GM18868 (cell line): Measurements from ENCODE around the gene LAMA3.

ENCODE experiments used
- ATAC-seq: cut with Tn5 transposase; IDR thresholded peaks from one replicate; pipeline ENCODE4 v1.9.1; 2021; ENCODE audit warnings: mild to moderate bottlenecking, moderate library complexity; ENCODE audit not compliant: unreplicated experiment

Gene LAMA3

DNA sequence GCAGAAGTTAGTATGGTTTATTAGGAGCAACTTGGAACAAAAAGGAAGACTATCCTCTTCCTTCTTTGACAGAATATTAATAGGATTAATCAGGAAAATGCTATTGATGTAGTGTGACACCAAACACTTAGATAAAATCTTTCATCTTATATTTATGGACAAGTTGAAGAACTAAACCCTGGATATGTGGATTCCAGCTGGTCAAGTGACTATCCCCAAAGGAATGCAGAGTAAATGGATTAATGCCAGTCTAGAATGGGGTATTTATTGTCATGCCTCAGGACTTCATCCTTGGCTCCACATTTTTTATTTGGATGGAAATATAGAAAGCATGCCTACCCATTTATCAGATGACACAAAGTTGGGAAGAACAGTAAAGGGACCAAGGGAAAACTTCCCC is 201.3 kb downstream of the LAMA3 start:
- ATAC-seq, result no peak

DNA sequence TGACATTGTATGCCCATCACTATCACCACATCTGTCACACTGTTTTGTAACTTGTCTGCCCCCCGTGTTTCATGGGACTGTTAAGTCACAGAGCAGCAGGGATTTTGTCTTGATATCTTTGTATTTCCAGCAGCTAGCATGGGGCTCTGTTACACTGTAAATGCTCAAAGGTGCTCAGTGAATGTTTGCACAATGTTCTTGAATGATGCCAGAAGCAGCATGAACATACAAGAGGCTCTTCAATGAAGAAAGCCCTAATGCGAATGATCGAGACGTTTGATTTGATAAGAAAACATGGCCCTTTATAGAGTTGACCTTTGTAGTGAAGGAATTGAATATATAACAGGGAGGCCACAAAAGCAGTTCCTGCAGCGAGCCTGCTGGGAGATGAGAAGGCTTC is 204.4 kb downstream of the LAMA3 start:
- ATAC-seq, result no peak

DNA sequence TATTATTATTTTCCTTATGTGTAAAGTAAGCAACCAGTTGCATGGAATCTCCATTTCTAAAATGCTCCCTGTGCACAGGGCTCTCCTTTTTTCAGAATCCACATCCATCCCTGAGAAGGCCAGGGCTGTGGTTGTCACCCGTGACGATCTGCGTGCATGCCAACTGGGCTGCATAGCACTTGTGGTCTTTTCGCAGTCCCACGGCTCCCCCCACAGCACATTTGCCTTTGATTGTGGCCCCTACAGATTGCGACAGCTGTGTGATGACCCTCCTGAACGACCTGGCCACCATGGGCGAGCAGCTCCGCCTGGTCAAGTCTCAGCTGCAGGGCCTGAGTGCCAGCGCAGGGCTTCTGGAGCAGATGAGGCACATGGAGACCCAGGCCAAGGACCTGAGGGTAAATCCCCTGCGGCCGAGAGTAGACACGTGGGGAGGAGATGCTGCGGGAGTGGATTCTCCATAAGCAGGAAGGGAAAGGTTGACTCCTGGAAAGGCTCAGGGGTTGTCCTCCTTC is 205.5 kb downstream of the LAMA3 start:
- no peak for ATAC-seq

DNA sequence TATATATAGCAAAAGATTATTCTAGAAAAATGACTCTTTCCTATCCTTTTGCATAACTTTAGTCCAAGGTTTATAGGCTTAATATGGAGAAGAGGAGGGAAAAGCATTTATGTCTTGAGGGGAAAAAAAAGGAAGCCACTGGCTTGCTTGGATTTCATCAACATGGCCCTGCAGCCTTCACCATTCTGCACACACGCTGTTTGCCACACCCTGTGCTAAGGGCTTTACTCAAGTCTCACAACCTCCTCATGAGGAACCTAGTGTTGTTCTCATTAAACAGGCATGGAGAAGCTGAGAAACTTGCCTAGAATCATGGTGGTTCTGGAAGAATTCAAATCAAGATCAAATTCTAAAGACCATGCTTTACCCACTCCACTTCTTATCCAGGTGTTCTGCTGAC is 208.0 kb downstream of the LAMA3 start:
- no peak for ATAC-seq

DNA sequence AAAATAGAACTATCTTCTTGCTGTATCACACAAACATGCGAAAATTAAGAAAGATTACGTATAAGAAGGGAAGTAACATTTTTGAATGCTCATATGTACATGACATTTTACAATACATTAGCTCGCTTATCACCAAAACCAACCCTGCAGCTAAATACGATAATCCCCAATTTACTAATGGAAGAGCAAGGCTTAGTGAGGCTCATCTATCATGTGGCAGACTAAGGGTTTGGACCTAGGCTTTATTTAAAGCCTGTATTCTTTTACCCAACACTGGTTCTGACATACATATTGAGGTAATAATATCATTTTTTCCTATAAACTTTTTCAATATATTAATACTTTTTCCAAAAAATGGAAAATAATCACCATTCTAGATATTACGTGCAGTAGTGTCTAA is 208.5 kb downstream of the LAMA3 start:
- no peak for ATAC-seq

DNA sequence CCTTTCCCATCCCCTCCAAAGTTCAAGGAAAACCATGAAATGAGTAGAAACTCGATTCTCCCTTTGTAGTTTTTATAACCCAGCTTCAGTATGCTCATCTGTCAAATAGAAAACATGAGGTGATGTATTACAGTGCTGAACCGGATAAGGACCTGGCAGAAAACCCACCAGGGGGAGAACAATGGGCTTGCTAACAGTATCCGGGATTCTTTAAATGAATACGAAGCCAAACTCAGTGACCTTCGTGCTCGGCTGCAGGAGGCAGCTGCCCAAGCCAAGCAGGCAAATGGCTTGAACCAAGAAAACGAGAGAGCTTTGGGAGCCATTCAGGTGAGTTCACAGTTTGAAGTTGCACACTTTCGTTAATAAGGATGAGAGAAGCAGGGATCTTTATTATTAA is 211.7 kb downstream of the LAMA3 start:
- ATAC-seq, result no peak

DNA sequence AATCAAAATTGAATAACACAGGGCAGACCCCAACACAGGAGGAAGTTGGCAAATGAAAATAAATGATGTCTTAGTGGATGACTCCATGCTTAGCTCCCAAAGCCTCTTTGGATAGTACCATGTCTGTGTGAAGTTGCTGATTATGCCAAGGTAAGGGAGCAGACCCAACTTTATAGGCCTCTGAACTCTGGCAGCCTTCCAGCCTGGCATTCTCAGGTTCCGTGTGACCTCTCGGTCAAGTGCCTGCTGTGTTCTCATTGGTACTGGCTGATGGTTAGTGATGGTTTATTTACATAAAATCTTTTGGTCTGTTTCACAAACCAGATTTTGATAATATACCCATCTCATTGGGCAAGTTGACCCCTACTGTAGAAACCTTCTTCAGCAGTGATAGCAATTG is 213.1 kb downstream of the LAMA3 start:
- ATAC-seq, result no peak

DNA sequence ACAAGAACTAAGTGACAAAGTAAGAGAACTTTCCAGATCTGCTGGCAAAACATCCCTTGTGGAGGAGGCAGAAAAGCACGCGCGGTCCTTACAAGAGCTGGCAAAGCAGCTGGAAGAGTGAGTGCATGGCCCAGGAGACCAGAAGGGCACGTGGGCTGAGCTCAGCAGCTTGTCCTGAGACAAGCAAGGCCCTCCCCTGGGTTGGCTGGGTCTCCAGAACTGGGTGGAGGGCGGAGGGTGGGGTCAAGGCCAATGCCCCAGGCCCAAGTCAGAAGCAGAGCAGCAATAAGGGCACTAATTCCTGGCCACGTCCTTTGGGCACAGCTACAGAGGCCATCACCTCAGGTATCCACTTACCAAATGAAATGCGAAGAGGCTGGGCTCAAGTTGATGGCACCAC is 214.7 kb downstream of the LAMA3 start:
- no peak for ATAC-seq

DNA sequence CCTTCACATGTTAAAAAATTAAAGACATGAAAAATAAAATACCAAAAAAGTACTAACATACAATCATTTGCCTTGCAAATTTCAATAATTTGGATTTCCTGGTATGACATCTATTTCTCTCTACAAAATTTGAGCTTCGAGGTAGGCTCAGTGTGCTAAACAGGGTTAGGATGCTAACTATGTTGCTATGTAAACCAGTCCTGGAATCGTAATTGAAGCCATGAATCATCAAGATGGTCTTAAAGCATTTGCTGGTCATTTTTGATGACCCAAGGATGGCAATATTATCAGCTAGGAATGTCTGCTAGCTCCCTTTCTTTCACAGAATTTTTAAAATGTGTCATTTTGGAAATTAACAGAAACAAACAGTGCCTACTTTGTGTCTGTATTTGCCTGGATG is 217.4 kb downstream of the LAMA3 start:
- ATAC-seq, result no peak

DNA sequence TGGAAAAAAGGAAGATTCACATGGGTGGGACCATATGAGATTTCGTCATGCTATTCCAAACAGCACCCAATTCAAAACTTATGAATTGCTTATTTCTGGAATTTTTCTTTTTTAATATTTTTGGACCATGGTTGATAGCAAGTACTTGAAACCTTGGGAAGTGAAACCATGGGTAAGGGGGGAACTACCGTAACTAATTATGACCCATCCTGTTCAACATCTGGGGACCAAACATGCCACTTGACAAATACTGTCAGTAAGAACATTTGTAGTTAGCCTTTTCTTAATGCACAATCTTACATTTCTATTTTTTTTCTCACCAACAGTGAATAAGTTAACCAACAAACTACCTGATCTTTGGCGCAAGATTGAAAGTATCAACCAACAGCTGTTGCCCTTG is 219.6 kb downstream of the LAMA3 start:
- peak; percentile 87 for ATAC-seq

DNA sequence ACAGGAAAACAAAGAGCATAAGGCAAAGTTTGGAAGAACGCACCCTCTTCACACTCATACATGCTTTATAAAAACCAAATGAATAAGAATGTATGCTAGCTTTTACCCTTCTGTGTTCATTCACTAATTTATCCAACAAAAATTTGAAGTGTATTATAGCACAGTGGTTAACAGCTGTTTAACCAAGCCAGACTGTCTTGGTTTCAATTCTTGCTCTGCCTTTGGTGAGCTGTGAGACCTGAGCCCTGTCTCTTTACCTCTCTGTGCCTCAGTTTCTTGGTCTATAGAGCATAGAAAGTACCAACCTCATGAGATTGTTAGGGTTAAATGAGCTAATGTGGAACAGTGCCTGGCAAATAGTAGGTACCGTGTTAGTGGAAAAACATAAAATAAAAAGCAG is 220.8 kb downstream of the LAMA3 start:
- ATAC-seq, result no peak

DNA sequence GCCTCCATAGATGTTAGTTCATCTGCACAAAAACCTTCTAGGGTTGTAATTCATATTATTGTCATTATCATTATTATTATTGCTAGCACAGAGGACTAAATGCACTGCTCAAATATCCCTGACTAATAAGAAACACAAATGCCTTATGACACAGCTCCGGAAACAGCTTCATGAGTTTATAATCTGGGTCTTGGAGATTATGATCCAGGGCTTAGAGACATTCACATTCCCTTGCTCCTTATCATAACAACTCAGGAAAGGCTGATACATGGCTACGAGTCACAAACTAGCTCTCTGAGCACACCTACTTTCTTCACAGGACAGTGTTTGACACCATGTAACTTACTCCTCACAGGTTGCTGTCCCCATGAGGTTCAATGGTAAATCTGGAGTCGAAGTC is 223.1 kb downstream of the LAMA3 start:
- ATAC-seq, result no peak

DNA sequence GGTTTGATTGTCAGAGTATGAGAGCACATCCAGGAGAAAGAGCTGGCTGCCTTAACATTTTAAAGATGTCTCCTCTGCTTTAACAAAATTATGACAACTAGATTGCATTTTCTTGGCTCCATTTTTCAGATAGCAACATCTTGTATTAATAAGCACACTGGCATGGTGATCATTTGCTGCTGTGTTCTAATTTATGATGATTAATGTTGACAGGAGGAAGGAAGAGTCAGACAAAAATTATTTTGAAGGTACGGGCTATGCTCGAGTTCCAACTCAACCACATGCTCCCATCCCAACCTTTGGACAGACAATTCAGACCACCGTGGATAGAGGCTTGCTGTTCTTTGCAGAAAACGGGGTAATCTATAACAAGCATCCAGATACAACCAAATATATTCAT is 227.1 kb downstream of the LAMA3 start:
- no peak for ATAC-seq

DNA sequence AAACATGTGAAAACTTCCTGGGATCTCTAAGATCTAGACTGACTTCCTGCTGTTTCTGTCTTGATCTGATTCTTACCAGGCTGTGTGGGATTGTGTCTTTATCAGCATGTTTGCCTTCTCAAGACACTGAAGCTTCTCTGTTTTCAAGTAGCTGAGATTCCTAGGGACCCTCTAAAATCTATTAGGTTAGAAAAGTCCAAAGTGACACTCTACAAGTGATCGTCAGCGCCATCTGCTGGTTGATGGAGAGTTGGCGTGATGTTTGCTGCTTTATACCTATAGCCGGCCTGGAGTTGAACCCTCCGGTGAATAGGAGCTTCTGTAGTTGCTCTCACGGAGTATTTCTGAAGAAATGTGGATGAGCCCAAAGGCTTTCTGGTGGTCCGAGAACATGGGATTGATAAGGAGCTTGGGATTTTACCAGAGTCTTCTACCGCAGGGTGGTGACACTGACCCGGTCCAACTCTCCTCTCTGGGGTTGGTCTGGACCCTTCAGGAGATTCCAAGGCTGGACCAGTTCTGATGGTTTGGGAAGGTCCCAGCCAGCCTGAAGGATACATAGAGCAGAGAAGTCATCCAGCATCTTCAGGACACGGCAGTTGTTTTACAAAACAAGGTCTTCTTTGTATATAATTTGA is 229.3 kb downstream of the LAMA3 start:
- ATAC-seq, result peak; percentile 60

DNA sequence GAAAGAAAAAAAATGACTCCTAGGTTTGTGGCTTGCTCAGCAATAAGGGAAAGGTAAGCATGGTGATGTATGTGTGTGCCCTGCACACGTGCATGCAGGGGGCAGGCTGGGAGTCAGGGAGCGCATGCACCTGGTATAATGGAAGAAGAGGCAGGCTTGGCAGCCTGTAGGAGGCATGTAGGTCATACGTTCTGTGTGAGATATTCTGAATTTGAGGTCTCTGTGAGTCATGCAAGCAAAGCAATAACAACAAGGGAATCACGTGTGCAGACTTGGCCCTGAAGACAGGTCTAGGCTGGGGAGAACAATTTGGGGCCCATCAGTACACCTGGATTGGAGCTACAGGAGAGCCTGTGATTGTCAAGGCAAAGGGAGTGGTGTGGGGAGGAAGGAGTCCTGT is 230.8 kb downstream of the LAMA3 start:
- no peak for ATAC-seq

DNA sequence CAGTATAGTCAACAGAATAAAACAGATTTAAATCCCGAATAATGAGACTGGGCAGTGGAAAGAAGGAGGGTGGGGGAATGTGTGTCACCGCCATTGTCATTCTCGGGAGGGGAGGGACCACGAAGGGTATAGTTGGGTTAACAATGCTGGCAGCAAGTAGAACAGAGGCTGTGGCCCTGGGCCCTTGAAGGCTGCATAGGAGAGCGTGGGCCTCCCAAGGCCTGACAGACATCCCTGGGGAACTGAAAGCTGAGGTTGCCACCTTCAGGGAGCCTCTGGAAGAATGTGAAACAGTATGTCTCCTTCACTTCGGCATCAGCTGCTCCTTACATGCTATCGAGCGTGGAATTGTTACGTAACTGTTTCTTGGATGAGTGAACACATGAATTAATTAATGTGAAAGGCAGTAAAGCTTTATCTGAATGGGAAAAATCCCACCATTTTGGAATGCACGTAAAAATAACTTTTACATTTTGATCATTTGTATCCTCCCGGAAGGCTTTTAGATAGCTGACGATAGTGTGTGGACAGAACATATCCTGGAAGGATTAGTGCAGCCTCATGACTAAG is 232.5 kb downstream of the LAMA3 start:
- ATAC-seq, result no peak

DNA sequence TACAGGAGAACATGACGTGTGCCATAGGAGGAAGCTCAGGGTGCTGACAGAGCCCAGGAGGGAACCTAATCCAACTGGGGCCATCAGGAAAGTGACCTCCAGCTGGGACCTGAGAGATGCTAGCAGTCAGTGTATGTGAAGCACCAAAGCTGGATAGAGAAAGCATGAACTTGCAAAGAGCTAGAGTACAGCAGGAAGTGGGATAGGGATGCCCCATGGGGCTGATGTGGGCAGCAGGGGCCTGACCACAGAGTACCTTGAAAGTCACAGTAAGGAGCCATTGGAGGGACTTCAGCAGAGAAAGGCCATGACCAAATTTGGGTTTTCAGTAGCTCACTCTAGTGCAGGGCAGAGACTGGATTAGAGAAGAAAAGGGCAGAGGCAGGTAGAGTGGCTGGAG is 233.7 kb downstream of the LAMA3 start:
- ATAC-seq, result no peak

DNA sequence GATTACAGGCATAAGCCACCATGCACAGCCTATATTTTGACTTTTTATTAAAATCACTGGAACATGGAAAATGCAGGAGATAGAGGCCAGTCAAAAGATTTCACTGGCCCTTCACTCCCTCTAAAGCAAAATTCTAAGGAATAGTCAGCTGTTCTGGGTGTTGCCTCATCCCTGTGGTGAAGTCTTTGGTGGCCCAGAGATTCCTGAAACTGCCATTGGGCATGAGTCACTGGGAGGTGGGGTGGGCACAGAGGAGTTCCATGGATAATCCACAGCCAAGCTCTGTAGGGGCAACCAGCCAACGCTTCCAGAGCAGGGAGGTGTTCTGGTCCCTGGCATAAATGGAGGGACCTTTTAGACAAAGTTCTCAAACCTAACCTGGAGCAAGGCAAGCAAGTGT is 235.6 kb downstream of the LAMA3 start:
- ATAC-seq, result no peak

DNA sequence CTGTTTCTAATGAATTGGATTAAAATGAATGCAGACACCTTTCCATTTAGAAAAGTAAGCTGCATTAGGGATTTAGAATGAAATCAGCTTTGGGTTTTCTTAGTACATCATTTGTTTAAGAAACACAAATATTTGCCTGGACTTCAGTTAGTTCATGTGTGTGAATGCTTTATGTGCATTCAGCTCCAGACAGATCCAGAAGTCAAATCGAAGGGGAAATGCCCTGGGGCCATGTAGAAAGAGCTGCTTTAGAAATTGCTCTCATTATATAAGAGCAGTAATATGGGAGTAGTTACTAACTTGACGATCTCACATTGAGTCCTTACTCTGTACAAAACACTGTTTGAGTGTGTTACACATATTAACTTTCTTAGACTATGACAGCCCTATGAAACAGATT is 237.3 kb downstream of the LAMA3 start:
- ATAC-seq, result no peak

DNA sequence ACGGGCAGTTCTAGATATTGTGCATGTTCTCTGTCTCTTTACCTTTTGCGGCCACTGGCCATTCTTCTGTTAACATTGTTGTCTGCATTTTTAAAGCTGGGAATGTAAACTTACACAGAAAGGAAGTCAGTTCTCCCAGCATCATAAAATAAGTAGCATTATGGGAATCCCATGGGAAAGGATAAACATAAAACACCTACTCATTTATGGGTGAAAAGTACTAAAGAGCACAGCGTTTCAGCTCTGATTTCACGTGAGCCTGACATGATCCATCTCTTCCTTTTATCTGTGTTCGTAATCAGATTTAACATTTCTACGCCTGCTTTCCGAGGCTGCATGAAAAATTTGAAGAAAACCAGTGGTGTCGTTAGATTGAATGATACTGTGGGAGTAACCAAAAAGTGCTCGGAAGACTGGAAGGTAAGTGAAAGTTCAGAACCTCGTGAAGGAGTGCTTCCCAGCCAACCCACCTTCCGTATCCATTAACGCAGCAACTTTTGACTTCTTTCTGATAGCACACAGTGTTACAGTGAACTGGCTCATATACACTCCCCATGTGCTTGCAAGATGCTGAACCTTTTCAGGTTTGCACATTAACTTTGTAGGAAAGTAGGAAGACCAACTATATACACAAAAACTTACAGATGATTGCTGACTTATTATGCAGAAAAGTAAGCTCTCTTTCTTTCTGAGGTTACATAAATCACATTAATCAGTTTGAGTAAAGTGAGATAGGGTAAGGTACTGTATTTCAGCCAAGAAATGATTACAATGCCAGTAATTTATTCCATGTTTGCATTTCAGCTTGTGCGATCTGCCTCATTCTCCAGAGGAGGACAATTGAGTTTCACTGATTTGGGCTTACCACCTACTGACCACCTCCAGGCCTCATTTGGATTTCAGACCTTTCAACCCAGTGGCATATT is 238.8 kb downstream of the LAMA3 start:
- no peak for ATAC-seq

DNA sequence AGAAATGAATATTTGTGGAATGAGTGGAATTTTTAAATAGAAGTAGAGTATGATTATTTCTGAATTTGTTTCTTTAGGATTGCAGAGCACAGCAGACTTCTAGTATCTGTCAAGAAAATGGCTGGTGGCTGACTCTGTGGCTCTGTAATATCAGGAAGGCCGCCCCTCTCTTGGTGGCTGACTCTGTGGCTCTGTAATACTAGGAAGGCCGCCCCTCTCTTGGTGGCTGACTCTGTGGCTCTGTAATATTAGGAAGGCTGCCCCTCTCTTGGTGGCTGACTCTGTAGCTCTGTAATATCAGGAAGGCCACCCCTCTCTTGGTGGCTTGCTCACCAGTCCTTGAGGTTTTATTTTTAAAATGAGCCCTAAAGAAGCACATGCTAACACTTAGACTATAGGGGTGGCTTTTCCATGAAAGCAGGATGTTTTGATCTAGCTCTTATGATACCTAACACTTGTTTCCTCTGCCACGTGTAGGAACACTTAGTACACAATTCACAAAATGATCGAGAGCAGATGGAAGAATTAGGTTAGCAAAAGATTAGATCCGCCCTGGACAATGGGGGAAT is 240.2 kb downstream of the LAMA3 start:
- ATAC-seq, result no peak

DNA sequence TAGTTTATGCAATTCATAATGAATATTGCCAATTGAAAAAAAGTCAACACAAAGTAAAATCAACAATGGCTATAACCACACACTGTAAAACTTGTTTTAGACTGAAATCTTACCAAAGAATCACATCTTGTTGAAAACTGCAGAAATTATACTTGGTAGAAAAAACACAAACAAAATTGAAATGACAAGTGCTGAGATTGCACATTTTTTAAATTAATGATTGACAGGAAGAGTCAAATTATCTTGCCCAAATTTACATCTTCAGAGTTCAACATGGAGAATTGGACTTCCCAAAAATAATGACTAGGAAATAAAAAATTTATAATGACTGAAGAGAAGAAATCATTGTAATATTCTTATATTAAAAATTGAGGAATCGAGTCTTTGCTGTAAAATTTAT is 240.7 kb downstream of the LAMA3 start:
- ATAC-seq, result no peak
